ENCODE results near the gene MTFP1.
"Not testable (repeated sequence)": the region's sequence is repeated elsewhere in the genome, so short reads cannot be mapped to it uniquely, and the experiment has no call there.

MTFP1 gene

DNA sequence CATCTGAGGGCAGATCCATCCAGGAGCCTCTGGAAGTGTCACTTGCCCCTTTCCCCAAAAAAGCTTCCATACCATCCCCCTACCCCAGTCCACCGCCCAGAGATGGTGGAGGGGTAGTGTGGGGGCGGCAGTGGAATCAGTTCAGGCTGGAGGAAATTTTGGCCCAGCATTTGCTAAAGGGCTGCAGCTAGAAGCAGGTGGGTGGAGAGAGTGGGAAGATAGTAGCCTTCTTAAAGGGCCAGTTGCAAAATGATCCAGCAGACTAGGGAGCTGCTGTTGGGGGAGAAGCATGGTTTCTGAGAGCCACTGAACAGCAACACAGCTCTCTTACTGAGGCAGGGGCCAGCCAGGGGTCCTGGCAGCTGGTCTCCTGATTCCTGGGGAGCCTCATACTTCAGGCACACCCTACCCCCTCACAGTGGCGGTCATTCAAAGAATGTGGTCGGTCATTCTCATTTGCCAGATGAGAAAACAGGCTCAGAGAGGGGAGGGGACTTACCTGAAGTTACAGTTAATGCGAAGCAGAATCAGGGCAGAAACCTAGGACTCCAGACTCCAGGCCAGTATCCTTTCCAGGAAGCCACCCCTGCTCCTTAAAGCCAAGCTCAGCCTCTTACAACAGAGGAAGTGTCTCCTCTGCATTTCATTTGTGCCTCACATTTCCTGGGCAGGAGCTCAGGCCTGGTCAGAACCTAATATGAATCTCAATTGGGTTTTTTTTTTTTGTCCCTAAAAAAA, 23.4 kb upstream of the MTFP1 start:
- DNase-seq = no peak

- not testable (repeated sequence) for DNase-seq
Observed at GRCh38 chr22:30402766-30403104, 22.8 kb upstream of the MTFP1 start.

DNA sequence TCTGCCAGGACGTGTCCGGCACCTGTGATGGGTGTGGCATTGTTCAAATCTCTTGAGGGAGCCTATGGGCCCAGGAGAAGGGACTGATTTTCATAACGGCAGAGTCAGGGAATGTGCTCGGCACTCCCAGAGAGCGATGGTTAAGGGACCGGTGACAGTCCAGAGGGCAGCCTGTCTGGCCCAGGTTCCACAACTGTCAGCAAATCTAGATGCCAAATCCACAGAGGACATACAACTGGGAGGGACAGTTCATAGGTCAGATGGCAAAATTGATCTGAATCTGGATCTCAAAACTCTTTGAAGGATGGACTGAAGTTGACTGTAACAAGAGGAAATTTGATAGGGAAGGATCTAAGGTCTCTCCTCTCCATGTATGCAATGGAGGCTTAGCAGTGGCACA, 21.3 kb upstream of the MTFP1 start:
- no peak for DNase-seq

GRCh38 chr22:30405731-30406130, 19.8 kb upstream of the MTFP1 start:
- DNase-seq = no peak

- DNase-seq = no peak
Observed at GRCh38 chr22:30406400-30406799, 19.2 kb upstream of the MTFP1 start.

GRCh38 chr22:30408388-30409102, 17.0 kb upstream of the MTFP1 start:
- DNase-seq = no peak

DNA sequence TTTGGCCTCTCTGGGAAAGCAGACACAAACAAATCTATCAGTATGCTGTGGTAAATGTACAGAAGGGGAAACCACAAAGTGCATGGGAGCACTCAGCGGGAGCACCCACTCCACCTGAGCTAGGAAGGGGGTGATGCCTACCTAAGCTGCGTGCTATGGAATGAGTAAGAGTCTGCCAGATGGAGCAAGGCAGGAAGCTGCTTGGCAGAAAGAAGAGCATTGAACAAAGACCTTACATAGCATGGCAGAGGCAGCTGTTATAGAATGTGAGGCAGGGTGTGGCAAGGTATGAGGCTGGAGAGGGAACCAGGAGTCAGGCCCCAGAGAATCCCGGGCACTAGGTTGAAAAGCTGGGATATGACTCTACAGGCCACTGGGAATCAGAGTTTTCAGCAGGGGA, 13.8 kb upstream of the MTFP1 start:
- no peak for DNase-seq

GRCh38 chr22:30413001-30413400, 12.6 kb upstream of the MTFP1 start:
- no peak for DNase-seq

DNA sequence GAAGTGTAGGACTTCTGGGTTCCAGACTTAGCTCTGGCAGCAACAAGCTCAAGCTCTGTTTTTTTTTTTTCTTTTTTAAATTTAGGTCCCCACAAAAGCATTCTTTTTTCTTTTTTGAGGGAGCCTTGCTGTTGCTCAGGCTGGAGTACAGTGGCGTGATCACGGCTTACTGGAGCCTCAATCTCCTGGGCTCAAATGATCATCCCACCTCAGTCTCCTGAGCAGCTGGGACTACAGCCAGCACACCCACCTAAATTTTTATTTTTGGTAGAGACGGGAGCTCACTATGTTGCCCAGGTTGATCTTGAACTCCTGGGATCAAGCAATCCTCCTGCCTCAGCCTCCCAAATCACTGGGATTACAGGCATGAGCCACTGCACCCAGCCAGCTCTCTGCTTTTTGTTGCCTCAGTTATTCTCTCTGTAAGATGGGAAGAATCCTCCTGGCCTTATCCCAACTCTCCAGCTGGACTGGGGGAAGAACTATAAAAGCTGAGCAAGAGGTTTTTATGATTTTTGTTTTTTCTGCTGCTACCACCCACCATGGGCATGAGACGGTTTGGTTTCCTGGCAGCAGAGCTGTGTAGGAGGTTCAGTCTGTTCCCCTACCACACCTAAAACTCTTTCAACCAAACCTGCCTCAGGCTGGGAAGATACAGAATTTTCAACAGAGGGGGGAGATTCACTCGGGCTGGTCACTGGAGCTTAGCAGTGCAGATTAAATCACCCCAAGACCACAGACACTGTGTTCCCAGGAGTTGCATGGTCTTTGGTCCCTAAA, 11.6 kb upstream of the MTFP1 start:
- no peak for DNase-seq

- no peak for DNase-seq
Observed at GRCh38 chr22:30414525-30415047, 11.0 kb upstream of the MTFP1 start.

DNA sequence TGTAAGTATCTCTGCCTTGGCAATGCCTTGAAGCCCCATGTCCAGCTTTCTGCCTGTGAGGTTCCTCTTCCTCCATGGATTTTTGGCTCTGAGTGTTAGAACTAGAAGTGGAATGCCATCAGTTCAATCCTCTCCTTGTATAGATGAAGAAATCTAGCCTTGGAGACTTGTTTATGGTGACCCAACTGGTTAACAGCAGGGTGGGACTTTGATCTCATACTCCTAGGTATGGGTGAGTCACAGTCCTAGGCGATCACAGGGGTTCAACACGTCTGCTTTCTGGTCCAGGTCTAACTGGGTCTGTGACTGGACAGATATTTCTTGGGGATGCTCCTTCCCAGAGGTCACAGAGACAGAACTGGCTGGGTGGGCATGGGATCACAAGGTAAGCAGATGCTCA, 9.2 kb upstream of the MTFP1 start:
- DNase-seq = no peak

- no peak for DNase-seq
Observed at GRCh38 chr22:30416837-30417236, 8.7 kb upstream of the MTFP1 start.

GRCh38 chr22:30420347-30421125, 5.0 kb upstream of the MTFP1 start:
- no peak for DNase-seq

DNA sequence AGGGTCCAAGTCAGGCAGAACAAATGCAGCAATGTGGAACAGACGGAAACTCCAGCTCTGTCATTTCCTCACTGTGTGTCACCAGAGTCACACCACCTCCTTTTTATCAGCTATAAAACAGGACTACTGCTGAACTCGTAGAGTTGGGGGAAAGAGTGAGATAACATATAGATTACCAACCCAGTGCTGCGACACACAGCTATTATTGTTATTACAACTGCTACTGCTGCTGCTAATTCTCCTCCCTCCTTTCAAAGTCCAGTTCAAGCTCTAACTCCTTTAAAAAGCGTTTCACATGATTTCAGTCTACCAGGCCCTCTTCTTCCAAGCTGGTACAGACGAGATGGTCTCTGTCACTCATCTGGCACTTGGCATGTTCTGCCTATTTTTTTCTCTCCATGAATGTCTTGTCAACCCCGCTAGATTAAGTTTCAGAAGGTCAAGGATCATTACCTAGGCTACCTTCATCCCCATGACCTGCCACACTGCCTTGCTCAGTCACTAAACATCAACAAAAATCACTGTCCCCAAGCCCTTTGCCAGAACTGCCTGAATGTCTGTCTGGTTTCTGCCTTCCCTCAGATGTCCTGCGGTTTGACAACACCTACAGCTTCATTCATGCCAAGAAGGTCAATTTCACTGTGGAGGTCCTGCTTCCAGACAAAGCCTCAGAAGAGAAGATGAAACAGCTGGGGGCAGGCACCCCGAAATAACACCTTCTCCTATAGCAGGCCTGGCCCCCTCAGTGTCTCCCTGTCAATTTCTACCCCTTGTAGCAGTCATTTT, 3.7 kb upstream of the MTFP1 start:
- no peak for DNase-seq

- peak; percentile 19 for DNase-seq
Observed at GRCh38 chr22:30422481-30423300, 2.9 kb upstream of the MTFP1 start.

- no peak for DNase-seq
Observed at GRCh38 chr22:30423301-30423958, 2.1 kb upstream of the MTFP1 start.

- DNase-seq = peak; percentile 100
Observed at GRCh38 chr22:30423959-30424533, 1.5 kb upstream of the MTFP1 start.

DNA sequence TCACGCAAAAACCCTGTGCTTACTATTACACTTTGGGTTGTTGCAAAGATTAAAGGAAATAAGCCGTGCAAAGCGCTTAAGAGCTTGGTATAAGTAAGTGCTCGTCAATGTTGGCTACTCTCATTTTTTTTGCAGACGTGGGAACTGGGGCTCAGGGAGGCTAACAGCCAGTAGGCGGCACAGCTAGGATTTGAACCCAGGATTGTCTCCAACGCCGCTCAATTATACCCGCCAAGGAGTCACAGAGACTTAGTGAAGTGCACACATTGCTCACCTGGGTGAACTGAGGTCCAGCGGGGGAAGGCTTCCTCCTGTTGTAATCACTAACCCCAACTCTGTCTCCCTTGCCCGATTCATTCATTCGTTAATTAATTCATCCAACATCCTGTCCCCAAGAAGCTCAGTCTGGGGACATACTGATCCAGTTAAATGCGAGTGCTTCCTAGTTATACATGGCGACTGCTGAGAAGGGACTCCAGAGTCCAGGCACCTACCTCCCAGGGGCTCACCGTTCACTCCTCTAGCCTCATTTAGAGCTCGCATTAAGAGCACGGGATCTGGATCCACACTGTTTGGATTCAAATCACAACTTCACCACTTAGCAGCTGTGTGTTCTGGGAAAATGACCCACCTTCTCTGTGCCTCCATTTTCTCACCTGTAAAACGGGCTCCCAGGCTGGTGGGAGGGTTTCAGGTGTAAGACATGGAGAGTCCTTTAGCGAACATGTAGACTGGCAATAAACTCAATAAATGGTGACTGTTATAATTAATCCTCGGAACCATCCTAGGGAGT, 838 bp upstream of the MTFP1 start:
- DNase-seq = no peak

DNA sequence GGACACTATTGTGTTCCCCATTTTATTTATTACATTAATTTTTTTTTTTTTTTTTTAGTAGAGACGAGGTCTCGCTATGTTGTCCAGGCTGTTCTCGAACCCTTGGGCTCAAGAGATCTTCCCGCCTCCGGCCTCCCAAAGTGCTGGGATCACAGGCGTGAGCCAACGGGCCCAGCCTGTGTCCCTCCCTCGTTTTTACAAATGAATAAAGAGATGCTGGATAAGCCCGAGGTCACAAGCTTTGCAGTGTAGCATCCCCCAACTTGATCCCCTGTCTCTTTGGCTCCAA, 297 bp upstream of the MTFP1 start:
- DNase-seq = no peak

Data from CD4-positive, alpha-beta T cell treated with Interleukin-21 for 1 hour (primary cell).